Measurements from ENCODE around the gene COX4I2.
"Not testable (repeated sequence)": the region's sequence is repeated elsewhere in the genome, so short reads cannot be mapped to it uniquely, and the experiment has no call there.

The COX4I2 gene

GRCh38 chr20:31661625-31662371, 24.1 kb downstream of the COX4I2 start:
- peak; percentile 88 for DNase-seq

GRCh38 chr20:31662372-31662854, 24.7 kb downstream of the COX4I2 start:
- DNase-seq = no peak

- DNase-seq = no peak
These were observed 25.8 kb downstream of the COX4I2 start for GRCh38 chr20:31663524-31663837.

- DNase-seq = no peak
These were observed 26.4 kb downstream of the COX4I2 start for GRCh38 chr20:31663838-31664695.

GRCh38 chr20:31664696-31665354, 27.1 kb downstream of the COX4I2 start:
- no peak for DNase-seq

GRCh38 chr20:31665753-31666152, 28.0 kb downstream of the COX4I2 start:
- no peak for DNase-seq

- DNase-seq = peak; percentile 23
These were observed 28.7 kb downstream of the COX4I2 start for GRCh38 chr20:31666258-31667042.

GRCh38 chr20:31667315-31668285, 29.9 kb downstream of the COX4I2 start:
- no peak for DNase-seq

- DNase-seq = not testable (repeated sequence)
These were observed 31.2 kb downstream of the COX4I2 start for GRCh38 chr20:31668944-31669343.

- DNase-seq = no peak
These were observed 32.2 kb downstream of the COX4I2 start for GRCh38 chr20:31669876-31670275.

- DNase-seq = no peak
These were observed 32.9 kb downstream of the COX4I2 start for GRCh38 chr20:31670371-31671228.

GRCh38 chr20:31671324-31671723, 33.6 kb downstream of the COX4I2 start:
- no peak for DNase-seq

GRCh38 chr20:31673435-31673834, 35.7 kb downstream of the COX4I2 start:
- no peak for DNase-seq

- DNase-seq = peak; percentile 19
These were observed 36.3 kb downstream of the COX4I2 start for GRCh38 chr20:31673943-31674463.

GRCh38 chr20:31674895-31675827, 37.4 kb downstream of the COX4I2 start:
- peak; percentile 71 for DNase-seq

- peak; percentile 64 for DNase-seq
These were observed 38.3 kb downstream of the COX4I2 start for GRCh38 chr20:31675828-31676608.

- DNase-seq = no peak
These were observed 38.9 kb downstream of the COX4I2 start for GRCh38 chr20:31676609-31676989.

All from CD4-positive, alpha-beta T cell treated with Interleukin-6 for 4 hours (primary cell).